Vagina (tissue), 2 donors: Measurements from ENCODE around the gene AGAP9.
"Not testable (repeated sequence)": the region's sequence is repeated elsewhere in the genome, so short reads cannot be mapped to it uniquely, and the experiment has no call there.

Experiments
- CTCF ChIP-seq, 3 experiments: fragments of 450-650 bp in 2 of 3; fragments of 200-600 bp in 1 of 3; sonication (generic) in 1 of 3; IDR thresholded peaks; one replicate each; pipeline ENCODE4 v1.5.1; 2017 to 2019; ENCODE audit warnings: antibody characterized with exemption in 3 of 3, mild to moderate bottlenecking in 2 of 3, moderate library complexity in 2 of 3
- POLR2A ChIP-seq, 2 donors: fragments of 450-650 bp; IDR thresholded peaks; one replicate each; pipeline ENCODE4 v1.6.1; 2017; ENCODE audit warnings: antibody characterized with exemption in 2 of 2, mild to moderate bottlenecking in 2 of 2, moderate library complexity in 2 of 2
- POLR2AphosphoS5 ChIP-seq, 2 donors: sonication (generic); formaldehyde crosslinking; IDR thresholded peaks; one replicate each; pipeline ENCODE4 v1.9.0; 2017; ENCODE audit warnings: antibody characterized with exemption in 2 of 2, mild to moderate bottlenecking in 2 of 2, low read depth in 1 of 2; ENCODE audit not compliant: insufficient read depth in 1 of 2

GRCh38 chr10:47477078-47477477 lies 46.4 kb downstream of the AGAP9 start:
- not testable (repeated sequence) for TF ChIP-seq CTCF (IDR thresholded peaks at IDR 0.05); POLR2AphosphoS5 (IDR thresholded peaks at IDR 0.05; ENCODE audit: insufficient read depth in 1 of 2, low read depth in 1 of 2); POLR2A (IDR thresholded peaks at IDR 0.05)
